ENCODE data around the gene F13B.
"Not testable (repeated sequence)": the region's sequence is repeated elsewhere in the genome, so short reads cannot be mapped to it uniquely, and the experiment has no call there.

Gene F13B

DNA sequence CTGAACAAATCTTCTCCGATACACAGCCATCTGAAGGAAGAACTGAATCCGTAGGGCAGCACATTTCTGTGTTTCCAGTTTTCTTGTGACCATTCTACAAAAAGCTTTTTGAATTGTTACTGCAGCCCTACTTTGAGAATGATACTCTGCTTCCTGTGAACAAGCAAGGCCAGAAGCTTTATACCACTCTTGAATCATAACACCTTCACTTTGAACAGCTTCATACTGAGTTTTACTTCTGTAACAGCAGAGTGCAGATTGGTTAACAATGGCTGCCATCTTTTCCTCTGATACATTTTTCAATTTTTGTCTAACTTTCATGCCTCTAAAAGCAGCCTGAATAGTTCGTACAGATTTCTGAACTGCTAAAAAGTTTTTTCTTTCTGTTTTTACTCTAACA lies 33.6 kb upstream of the F13B start:
- TF ChIP-seq, protein P1, sequence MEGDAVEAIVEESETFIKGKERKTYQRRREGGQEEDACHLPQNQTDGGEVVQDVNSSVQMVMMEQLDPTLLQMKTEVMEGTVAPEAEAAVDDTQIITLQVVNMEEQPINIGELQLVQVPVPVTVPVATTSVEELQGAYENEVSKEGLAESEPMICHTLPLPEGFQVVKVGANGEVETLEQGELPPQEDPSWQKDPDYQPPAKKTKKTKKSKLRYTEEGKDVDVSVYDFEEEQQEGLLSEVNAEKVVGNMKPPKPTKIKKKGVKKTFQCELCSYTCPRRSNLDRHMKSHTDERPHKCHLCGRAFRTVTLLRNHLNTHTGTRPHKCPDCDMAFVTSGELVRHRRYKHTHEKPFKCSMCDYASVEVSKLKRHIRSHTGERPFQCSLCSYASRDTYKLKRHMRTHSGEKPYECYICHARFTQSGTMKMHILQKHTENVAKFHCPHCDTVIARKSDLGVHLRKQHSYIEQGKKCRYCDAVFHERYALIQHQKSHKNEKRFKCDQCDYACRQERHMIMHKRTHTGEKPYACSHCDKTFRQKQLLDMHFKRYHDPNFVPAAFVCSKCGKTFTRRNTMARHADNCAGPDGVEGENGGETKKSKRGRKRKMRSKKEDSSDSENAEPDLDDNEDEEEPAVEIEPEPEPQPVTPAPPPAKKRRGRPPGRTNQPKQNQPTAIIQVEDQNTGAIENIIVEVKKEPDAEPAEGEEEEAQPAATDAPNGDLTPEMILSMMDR (IDR thresholded peaks at IDR 0.05; ENCODE audit: unreplicated experiment in 3 of 3) = no peak
- no peaks in the 10 kb centered on the region for H3K27me3 Mint-ChIP-seq (ENCODE audit: low read depth)
- no peak overlapping the region for H3K27ac Mint-ChIP-seq
- no peaks in the 10 kb centered on the region for H3K9me3 Mint-ChIP-seq
- peaks cover 36% of the 10 kb centered on the region for H3K36me3 Mint-ChIP-seq (ENCODE audit: low read depth)
- H3K4me1 Mint-ChIP-seq = no peaks in the 10 kb centered on the region
- no peak overlapping the region for H3K4me3 Mint-ChIP-seq

DNA sequence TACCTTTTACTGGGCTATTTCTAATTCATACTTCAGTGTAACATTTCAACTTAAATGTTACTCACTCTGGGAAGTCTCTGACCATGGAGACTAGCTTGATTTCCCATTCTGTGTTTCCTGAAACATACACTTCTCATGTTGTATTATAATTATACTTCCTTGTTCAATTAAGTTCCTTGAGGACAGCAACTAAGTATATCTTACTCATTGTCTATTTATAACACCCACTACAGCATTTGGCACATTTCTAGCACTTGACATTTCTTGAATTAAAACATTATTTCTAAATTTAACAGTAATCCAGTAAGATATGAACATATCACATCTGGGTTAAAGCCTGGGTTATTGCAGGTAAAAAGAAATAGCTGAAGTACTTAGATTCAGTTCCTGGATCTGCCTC lies 32.4 kb upstream of the F13B start:
- Mint-ChIP-seq H3K27me3 (ENCODE audit: low read depth) (no peaks in the 10 kb centered on the region), H3K4me1 (no peaks in the 10 kb centered on the region), H3K9me3 (no peaks in the 10 kb centered on the region), H3K36me3 (ENCODE audit: low read depth) (peaks cover 30% of the 10 kb centered on the region), H3K4me3 (no peak overlapping the region), H3K27ac (no peak overlapping the region)
- TF ChIP-seq, protein P1 (IDR thresholded peaks at IDR 0.05; ENCODE audit: unreplicated experiment in 3 of 3) = no peak

DNA sequence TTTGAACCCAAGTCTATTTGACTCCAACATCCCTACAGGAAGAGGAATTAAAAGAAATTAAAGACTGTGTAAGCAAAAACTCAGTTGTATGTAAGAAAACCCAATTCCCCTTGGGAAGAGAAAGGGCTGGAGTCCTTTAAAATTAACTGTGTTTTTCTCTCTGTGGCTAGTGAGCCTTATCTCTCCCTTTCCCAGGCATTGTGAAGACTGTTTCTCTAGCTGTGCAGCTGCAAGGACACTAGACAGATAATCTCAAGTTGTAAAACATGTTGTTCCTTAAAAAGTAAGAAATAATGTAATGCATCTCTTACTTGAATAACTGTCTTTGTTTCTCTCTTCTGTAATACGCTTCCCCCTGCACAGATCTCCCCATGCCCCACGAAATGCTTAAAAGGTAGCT lies 29.9 kb upstream of the F13B start:
- peaks cover 16% of the 10 kb centered on the region for H3K36me3 Mint-ChIP-seq (ENCODE audit: low read depth)
- not testable (repeated sequence) for H3K9me3 Mint-ChIP-seq; H3K4me3 Mint-ChIP-seq; H3K27ac Mint-ChIP-seq; H3K27me3 Mint-ChIP-seq (ENCODE audit: low read depth); H3K4me1 Mint-ChIP-seq

DNA sequence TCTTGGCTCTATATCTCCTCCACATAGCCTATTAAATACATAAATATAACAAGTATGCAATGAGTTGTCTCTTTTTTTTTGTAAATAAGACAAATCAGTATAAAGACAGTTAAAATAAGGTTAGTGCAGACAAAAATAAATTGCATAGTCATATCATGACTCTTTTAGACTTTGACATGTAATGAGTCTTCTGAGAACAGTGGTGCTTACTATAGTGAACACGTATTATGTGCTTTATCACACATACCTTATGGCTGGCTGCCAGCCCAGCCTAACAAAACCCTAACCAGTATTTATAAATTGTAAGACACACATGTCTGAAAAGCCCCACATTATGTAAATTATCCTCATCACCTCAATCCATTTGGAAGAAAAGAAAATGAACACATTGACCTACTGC lies 29.1 kb upstream of the F13B start:
- Mint-ChIP-seq H3K4me3 (no peak overlapping the region), H3K9me3 (no peaks in the 10 kb centered on the region), H3K36me3 (ENCODE audit: low read depth) (peaks cover 18% of the 10 kb centered on the region), H3K27ac (no peak overlapping the region), H3K4me1 (no peaks in the 10 kb centered on the region), H3K27me3 (ENCODE audit: low read depth) (no peaks in the 10 kb centered on the region)
- TF ChIP-seq, protein P1 (IDR thresholded peaks at IDR 0.05; ENCODE audit: unreplicated experiment in 3 of 3) = no peak

GRCh38 chr1:197093226-197093885 lies 26.3 kb upstream of the F13B start:
- no peaks in the 10 kb centered on the region for H3K4me1 Mint-ChIP-seq
- H3K27ac Mint-ChIP-seq = no peak overlapping the region
- TF ChIP-seq, protein P1 (IDR thresholded peaks at IDR 0.05; ENCODE audit: unreplicated experiment in 3 of 3) = no peak
- no peak overlapping the region for H3K4me3 Mint-ChIP-seq
- H3K36me3 Mint-ChIP-seq (ENCODE audit: low read depth) = peaks cover 28% of the 10 kb centered on the region
- no peaks in the 10 kb centered on the region for H3K27me3 Mint-ChIP-seq (ENCODE audit: low read depth)
- H3K9me3 Mint-ChIP-seq = no peaks in the 10 kb centered on the region

DNA sequence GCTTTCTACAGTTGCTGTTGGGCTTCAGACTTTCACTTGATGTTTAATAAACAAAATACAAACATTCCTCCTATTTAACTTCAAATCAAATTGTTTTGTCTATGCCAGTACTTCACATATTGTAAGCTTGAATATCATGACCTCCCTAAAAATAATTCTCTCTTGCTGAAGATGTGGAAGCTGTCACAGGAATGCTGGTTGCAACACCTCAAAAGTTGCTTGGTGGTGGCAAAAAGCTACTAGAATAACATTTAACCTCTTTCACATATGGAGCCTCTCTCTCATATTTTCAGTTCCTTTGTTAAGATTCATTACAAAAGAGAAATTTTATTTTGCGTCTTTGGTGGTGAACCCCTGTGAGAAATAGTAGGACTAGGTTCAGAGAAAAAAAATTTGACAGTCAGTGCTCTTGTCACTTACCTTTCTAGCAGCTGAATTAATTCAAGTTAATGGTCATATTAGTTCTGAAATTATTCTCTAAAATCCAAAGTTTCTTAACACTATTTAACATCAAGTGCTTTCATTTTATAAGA lies 25.5 kb upstream of the F13B start:
- TF ChIP-seq, protein P1 (IDR thresholded peaks at IDR 0.05; ENCODE audit: unreplicated experiment in 3 of 3) = no peak
- no peak overlapping the region for H3K27ac Mint-ChIP-seq
- H3K4me3 Mint-ChIP-seq = no peak overlapping the region
- no peaks in the 10 kb centered on the region for H3K4me1 Mint-ChIP-seq
- no peaks in the 10 kb centered on the region for H3K27me3 Mint-ChIP-seq (ENCODE audit: low read depth)
- H3K36me3 Mint-ChIP-seq (ENCODE audit: low read depth) = peaks cover 36% of the 10 kb centered on the region
- H3K9me3 Mint-ChIP-seq = no peaks in the 10 kb centered on the region

All from nephron (organoid).